GM23338 (cell line): Measurements from ENCODE around the gene MCM9. TPM values are rescaled to one million over a fixed set of nuclear protein-coding genes. Genes with fewer than 3 reads are reported as not detected.

Source experiments
- ATAC-seq: fragments of 200-7000 bp; cut with Tn5 transposase; 3 replicates; pipeline ENCODE4 v1.9.1; 2020
- DNase-seq: peaks from one replicate; pipeline ENCODE4 v3.0.0-alpha.2; 2015; ENCODE audit warnings: low spot score
- H2AFZ ChIP-seq: fragments of 200-600 bp; sonication (generic); 2 replicates; pipeline ENCODE4 v1.8.0; 2016; ENCODE audit warnings: antibody characterized with exemption, mild to moderate bottlenecking, moderate library complexity
- H3F3A ChIP-seq: fragments of 200-600 bp; sonication (generic); replicated peaks from 2 replicates; pipeline ENCODE4 v1.8.0; 2017; ENCODE audit warnings: antibody characterized with exemption, mixed run types, low read depth
- H3K27ac ChIP-seq: fragments of 200-600 bp; sonication (generic); 2 replicates; pipeline ENCODE4 v1.6.1; 2016; ENCODE audit warnings: low read depth
- H3K27me3 ChIP-seq: fragments of 200-600 bp; sonication (generic); 2 replicates; pipeline ENCODE4 v1.8.0; 2016; ENCODE audit warnings: mild to moderate bottlenecking, mixed run types, moderate library complexity; ENCODE audit not compliant: insufficient read depth
- H3K36me3 ChIP-seq: fragments of 200-600 bp; sonication (generic); 2 replicates; pipeline ENCODE4 v1.8.0; 2016; ENCODE audit warnings: mild to moderate bottlenecking; ENCODE audit not compliant: insufficient read depth
- H3K4me1 ChIP-seq: fragments of 200-600 bp; sonication (generic); 2 replicates; pipeline ENCODE4 v1.8.0; 2016; ENCODE audit warnings: mild to moderate bottlenecking, moderate library complexity; ENCODE audit not compliant: insufficient read depth
- H3K4me2 ChIP-seq: fragments of 200-600 bp; sonication (generic); 2 replicates; pipeline ENCODE4 v1.7.1; 2017; ENCODE audit warnings: mixed run types
- H3K4me3 ChIP-seq: fragments of 200-600 bp; sonication (generic); 2 replicates; pipeline ENCODE4 v1.6.1; 2016; ENCODE audit warnings: mixed run types
- H3K79me2 ChIP-seq: fragments of 200-600 bp; sonication (generic); replicated peaks from 2 replicates; pipeline ENCODE4 v1.8.0; 2017; ENCODE audit warnings: mild to moderate bottlenecking; ENCODE audit not compliant: insufficient read depth
- H3K9me2 ChIP-seq: fragments of 200-600 bp; sonication (generic); 2 replicates; pipeline ENCODE4 v1.8.0; 2017; ENCODE audit not compliant: insufficient read depth
- H4K20me1 ChIP-seq: fragments of 200-600 bp; sonication (generic); replicated peaks from 2 replicates; pipeline ENCODE4 v1.8.0; 2017; ENCODE audit warnings: mild to moderate bottlenecking; ENCODE audit not compliant: insufficient read depth
- H3K27ac Mint-ChIP-seq: 2 replicates; pipeline ENCODE4 v1.8.0; 2020; ENCODE audit warnings: inconsistent platforms, mild to moderate bottlenecking, moderate library complexity, mixed read lengths
- H3K27me3 Mint-ChIP-seq: 3 replicates; pipeline ENCODE4 v1.8.0; 2022; ENCODE audit warnings: low read depth, mild to moderate bottlenecking, moderate library complexity, mixed read lengths, inconsistent platforms; ENCODE audit not compliant: insufficient read depth, poor library complexity
- H3K36me3 Mint-ChIP-seq: 3 replicates; pipeline ENCODE4 v1.8.0; 2021; ENCODE audit warnings: low read depth, mild to moderate bottlenecking, inconsistent platforms, moderate library complexity, mixed read lengths
- H3K4me1 Mint-ChIP-seq: 3 replicates; pipeline ENCODE4 v1.8.0; 2020; ENCODE audit warnings: mild to moderate bottlenecking, inconsistent platforms, mixed read lengths
- H3K4me3 Mint-ChIP-seq: 3 replicates; pipeline ENCODE4 v1.8.0; 2021; ENCODE audit warnings: moderate library complexity, mild to moderate bottlenecking, inconsistent platforms, mixed read lengths
- H3K9me3 Mint-ChIP-seq: 3 replicates; pipeline ENCODE4 v1.8.0; 2020; ENCODE audit warnings: moderate library complexity, mild to moderate bottlenecking, inconsistent platforms, mixed read lengths
- CREB1 ChIP-seq: fragments of 250-450 bp; sonication (Bioruptor Pico); IDR thresholded peaks from 2 replicates; pipeline ENCODE4 v1.5.0; 2020; ENCODE audit warnings: low read depth, mild to moderate bottlenecking, moderate library complexity
- CTCF ChIP-seq, 2 experiments: fragments of 200-600 bp in 1 of 2; sonication (generic) in 1 of 2; conservative IDR thresholded peaks; 2 replicates each; pipeline versions ENCODE4 v1.5.1 to v1.6.1; 2016 to 2017; ENCODE audit warnings: antibody characterized with exemption in 2 of 2, low read depth in 2 of 2, mild to moderate bottlenecking in 2 of 2, moderate library complexity in 1 of 2
- ETS1 ChIP-seq: IDR thresholded peaks from 2 replicates; pipeline ENCODE4 v1.6.1; 2016; ENCODE audit warnings: antibody characterized with exemption
- EZH2 ChIP-seq: fragments of 200-600 bp; sonication (generic); IDR thresholded peaks from one replicate; pipeline ENCODE4 v1.8.0; 2017; ENCODE audit warnings: antibody characterized with exemption, mild to moderate bottlenecking, low read depth; ENCODE audit not compliant: unreplicated experiment
- EZH2phosphoT487 ChIP-seq: fragments of 200-600 bp; sonication (generic); IDR thresholded peaks from one replicate; pipeline ENCODE4 v1.8.1; 2018; ENCODE audit warnings: antibody characterized with exemption; ENCODE audit not compliant: unreplicated experiment
- JUNB ChIP-seq: IDR thresholded peaks from one replicate; pipeline ENCODE4 v1.6.1; 2016; ENCODE audit warnings: antibody characterized with exemption; ENCODE audit not compliant: unreplicated experiment
- NANOG ChIP-seq: IDR thresholded peaks from 2 replicates; pipeline ENCODE4 v1.6.1; 2016; ENCODE audit warnings: antibody characterized with exemption, borderline replicate concordance
- POLR2AphosphoS5 ChIP-seq: IDR thresholded peaks from 2 replicates; pipeline ENCODE4 v1.6.1; 2016; ENCODE audit warnings: antibody characterized with exemption, low read depth
- STAT1 ChIP-seq: IDR thresholded peaks from one replicate; pipeline ENCODE4 v1.6.1; 2016; ENCODE audit warnings: antibody characterized with exemption; ENCODE audit not compliant: unreplicated experiment
- ZNF114 ChIP-seq: fragments of 250-450 bp; sonication (Bioruptor Pico); IDR thresholded peaks from 2 replicates; pipeline ENCODE4 v1.5.0; 2020; ENCODE audit warnings: mild to moderate bottlenecking, moderate library complexity
- ZNF331 ChIP-seq: fragments of 250-450 bp; sonication (Bioruptor Pico); IDR thresholded peaks from 2 replicates; pipeline ENCODE4 v1.5.0; 2020; ENCODE audit warnings: low read depth, mild to moderate bottlenecking, moderate library complexity
- ZNF462 ChIP-seq: fragments of 250-450 bp; sonication (Bioruptor Pico); IDR thresholded peaks from 2 replicates; pipeline ENCODE4 v1.5.0; 2020; ENCODE audit warnings: mild to moderate bottlenecking, moderate library complexity
- polyA plus RNA-seq: library from polyadenylated mRNA; unstranded; fragments of >200 nt; fragmentation: Nextera tagmentation; extraction: Ambion mirVana; gene quantifications from 2 replicates; pipeline ENCODE4 v1.2.1, GENCODE V29; 2016
- total RNA-seq: library from RNA; depleted of rRNA; stranded (reverse); fragments of >200 nt; shearing (Covaris generic); gene quantifications from 2 replicates; pipeline ENCODE4 v1.2.3, GENCODE V29; 2014

MCM9 gene
- total and polyA plus RNA-seq, 2 experiments from 2014 or later: 14.9 to 16.6 TPM

- TF ChIP-seq STAT1 (no peak), ZNF462 (CRISPR knock-in tag) (no peak), JUNB (no peak), ETS1 (no peak), EZH2phosphoT487 (no peak), ZNF331 (CRISPR knock-in tag) (no peak), CTCF (conservative IDR thresholded peaks at IDR 0.05; ENCODE audit: low read depth in 2 of 2) (no peak), EZH2 (no peak), NANOG (no peak), ZNF114 (no peak), CREB1 (CRISPR knock-in tag) (no peak), POLR2AphosphoS5 (no peak)
- H2AFZ ChIP-seq: no peak overlapping the region
- no peaks in the 10 kb centered on the region for H3K36me3 ChIP-seq
- no peaks in the 10 kb centered on the region for H3K79me2 ChIP-seq
- Mint-ChIP-seq H3K4me3 (no peak overlapping the region), H3K9me3 (no peaks in the 10 kb centered on the region), H3K27me3 (peaks cover 2% of the 10 kb centered on the region), H3K36me3 (no peaks in the 10 kb centered on the region), H3K4me1 (peaks cover 10% of the 10 kb centered on the region), H3K27ac (0 out of 2 replicates have a peak overlapping the region, but pooled peaks have one; percentile 27)
- H3F3A ChIP-seq: no peaks in the 10 kb centered on the region
- H3K4me2 ChIP-seq: no peak overlapping the region
- no peak overlapping the region for H3K4me3 ChIP-seq
- H4K20me1 ChIP-seq: no peaks in the 10 kb centered on the region
- no peaks in the 10 kb centered on the region for H3K27me3 ChIP-seq
- ATAC-seq (no peak), DNase-seq (no peak)
- no peaks in the 10 kb centered on the region for H3K4me1 ChIP-seq
- H3K27ac ChIP-seq: no peak overlapping the region
- H3K9me2 ChIP-seq: no peaks in the 10 kb centered on the region
Observed at GRCh38 chr6:118783931-118784550, 150.9 kb downstream of the MCM9 start.
